Cardiac fibroblast (primary cell): Measurements from ENCODE around the gene PELO.

Source experiments
- DNase-seq, 2 donors: peaks; one replicate each; pipeline versions ENCODE4 v3.0.0 to v3.0.0-alpha.2; 2010; ENCODE audit warnings: low read depth in 2 of 2
- H3K4me3 ChIP-seq, 2 donors: replicated peaks in 1 of 2; 1 replicate in 1 of 2; 2 replicates in 1 of 2; pipeline ENCODE4 v1.5.1; 2011; ENCODE audit warnings: low read depth in 2 of 2, low read length in 2 of 2, mild to moderate bottlenecking in 2 of 2, moderate library complexity in 1 of 2
- TF ChIP-seq, protein P1 (sequence below): IDR thresholded peaks from one replicate; pipeline ENCODE4 v1.5.1; 2011; ENCODE audit warnings: low read depth, mild to moderate bottlenecking, low read length, inconsistent platforms

PELO gene

DNA sequence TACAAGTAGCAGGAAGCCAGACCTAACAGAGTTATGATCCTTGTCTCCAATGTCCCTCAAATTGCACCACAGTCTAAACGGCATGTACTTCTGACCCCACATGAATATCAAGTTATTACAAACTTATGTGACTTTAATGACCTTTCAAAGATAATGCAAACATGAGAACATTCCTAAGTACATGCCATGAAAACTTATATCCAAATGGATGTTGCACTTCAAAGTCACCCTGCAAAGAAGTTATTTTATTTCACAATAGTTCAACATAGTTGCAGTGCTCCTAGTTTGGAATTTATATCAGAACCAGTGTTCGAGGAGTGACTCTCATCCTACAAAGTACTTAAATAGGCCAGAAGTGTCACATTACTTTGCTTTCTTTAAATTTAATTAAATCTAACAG is 41.2 kb upstream of the PELO start:
- DNase-seq, result peak; percentile 18 to 24
- no peak overlapping the region for H3K4me3 ChIP-seq
- TF ChIP-seq, protein P1, sequence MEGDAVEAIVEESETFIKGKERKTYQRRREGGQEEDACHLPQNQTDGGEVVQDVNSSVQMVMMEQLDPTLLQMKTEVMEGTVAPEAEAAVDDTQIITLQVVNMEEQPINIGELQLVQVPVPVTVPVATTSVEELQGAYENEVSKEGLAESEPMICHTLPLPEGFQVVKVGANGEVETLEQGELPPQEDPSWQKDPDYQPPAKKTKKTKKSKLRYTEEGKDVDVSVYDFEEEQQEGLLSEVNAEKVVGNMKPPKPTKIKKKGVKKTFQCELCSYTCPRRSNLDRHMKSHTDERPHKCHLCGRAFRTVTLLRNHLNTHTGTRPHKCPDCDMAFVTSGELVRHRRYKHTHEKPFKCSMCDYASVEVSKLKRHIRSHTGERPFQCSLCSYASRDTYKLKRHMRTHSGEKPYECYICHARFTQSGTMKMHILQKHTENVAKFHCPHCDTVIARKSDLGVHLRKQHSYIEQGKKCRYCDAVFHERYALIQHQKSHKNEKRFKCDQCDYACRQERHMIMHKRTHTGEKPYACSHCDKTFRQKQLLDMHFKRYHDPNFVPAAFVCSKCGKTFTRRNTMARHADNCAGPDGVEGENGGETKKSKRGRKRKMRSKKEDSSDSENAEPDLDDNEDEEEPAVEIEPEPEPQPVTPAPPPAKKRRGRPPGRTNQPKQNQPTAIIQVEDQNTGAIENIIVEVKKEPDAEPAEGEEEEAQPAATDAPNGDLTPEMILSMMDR, result no peak

DNA sequence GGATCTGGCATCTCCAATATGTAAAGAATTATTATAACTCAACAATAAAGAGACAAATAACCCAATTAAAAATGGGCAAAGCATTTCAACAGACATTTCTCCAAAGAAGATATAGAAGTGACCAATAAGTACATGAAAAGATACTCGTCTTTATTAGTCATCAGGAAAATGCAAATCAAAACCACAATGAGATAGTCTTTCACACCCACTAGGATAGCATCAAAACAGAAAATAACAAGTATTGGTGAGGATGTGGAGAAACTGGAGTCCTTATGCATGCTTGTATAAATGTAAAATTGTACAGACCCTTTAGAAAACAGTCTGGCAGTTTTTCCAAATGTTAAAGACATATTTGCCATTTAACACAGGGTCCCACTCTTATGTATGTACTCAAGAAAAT is 39.1 kb upstream of the PELO start:
- no peak for DNase-seq
- TF ChIP-seq, protein P1, result no peak

DNA sequence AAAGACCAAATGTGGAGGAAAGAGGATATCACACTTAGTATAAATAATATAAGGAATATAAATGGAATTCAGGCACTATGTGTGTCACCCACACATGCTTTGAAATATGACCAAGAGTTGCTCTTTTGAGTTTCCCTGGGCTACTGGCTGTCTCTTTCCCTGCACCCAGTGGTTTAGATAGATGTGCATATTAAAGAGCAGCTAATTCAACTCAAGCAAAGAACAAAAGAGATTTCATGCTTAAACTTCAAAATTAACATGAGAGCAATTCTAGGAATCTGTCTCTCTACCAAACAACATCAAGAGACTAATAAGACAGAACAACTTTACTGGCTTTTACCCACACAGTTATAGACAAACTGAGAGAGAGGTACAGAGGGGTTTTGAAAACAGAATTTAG is 38.0 kb upstream of the PELO start:
- H3K4me3 ChIP-seq, result no peak overlapping the region
- TF ChIP-seq, protein P1, result no peak
- DNase-seq, result no peak

More for the DNA sequence above, 39.1 kb upstream of the PELO start:
- no peak overlapping the region for H3K4me3 ChIP-seq

DNA sequence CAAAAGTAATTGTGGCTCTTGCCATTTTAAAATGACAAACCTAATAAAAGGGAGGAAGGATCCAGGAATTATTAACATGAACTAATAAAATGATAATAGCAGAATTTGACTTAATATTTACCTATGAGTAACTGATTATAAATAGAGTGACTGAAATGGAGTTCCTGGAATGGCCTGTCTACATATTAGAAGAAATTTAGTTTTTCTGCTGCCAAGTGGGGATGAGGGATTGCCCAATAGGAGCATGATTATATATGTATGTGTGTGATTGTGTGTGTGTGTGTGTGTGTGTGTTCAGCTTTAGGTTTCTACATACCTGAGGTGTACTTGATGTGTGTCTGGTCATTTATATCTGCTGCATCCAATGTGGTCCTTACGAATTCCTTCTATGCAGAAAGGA is 36.6 kb upstream of the PELO start:
- TF ChIP-seq, protein P1, result no peak
- H3K4me3 ChIP-seq, result no peak overlapping the region
- peak in 1 of 2 donors; percentile 12 for DNase-seq

DNA sequence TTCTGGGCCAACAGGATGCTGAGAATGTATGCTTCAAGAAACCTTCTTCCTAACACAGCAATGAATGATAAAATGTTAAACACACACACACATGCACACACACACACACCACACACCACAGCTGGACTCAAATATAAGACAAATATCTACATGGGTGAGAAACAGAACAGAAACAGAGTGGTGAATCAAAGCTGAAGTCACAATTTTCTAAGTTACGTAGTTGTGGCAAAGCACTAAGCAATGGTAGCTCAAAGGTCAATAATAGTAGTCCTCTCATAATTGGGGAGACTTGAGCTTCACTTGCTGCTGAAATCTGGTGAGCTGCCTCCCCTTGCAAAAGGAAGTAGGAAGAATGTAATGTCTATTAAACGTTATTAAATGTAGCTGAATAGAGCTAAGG is 33.7 kb upstream of the PELO start:
- TF ChIP-seq, protein P1, result no peak
- no peak overlapping the region for H3K4me3 ChIP-seq
- no peak for DNase-seq

DNA sequence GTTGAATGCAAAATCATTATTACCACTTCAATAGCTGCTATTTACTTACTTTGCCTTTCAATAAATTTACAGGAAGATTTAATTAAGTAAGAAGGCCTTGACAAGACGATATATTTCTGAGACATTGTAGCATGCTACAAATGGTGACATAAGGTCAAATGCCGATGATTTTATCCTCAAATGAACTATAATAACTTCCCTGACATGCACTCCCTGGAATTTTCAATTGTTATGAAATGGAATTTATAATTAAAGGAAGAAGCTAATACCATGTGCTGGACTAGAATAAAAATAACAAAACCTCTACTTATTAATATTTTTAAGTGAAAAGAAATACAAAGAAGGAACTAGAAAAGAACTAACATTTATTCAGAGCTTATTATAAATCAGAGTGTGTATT is 30.2 kb upstream of the PELO start:
- TF ChIP-seq, protein P1, result no peak
- DNase-seq, result peak in 1 of 2 donors; percentile 10
- no peak overlapping the region for H3K4me3 ChIP-seq

DNA sequence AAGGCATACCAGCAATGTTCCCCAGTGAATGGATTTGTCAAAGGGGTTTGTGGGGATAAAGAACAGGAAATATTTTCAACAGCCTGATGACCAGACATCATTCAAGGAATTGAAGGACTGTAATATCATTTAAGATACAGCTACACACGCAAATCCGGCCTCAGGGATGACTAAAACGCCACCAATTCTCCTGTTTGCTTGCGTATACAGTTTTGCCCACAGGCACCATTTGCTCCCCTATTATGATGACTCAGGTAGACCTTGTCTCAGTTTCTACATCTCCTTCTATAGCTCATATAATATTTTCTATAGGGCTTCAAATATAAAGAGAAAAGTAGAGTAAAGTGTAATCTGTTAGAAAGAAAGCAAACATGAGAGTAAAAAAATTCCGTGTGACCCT is 29.7 kb upstream of the PELO start:
- DNase-seq, result peak in 1 of 2 donors; percentile 35
- TF ChIP-seq, protein P1, result no peak

More for the DNA sequence above, 29.7 kb upstream of the PELO start:
- no peak overlapping the region for H3K4me3 ChIP-seq
